Transverse colon (tissue), 4 donors: ENCODE results near the gene ZNF678.

Source experiments
- CTCF ChIP-seq, 5 experiments: fragments of 200-600 bp in 3 of 5; fragments of 450-650 bp in 2 of 5; sonication (generic) in 3 of 5; IDR thresholded peaks; 1 replicate in 2 of 5; 2 replicates in 3 of 5; pipeline ENCODE4 v1.5.1; 2016 to 2017; ENCODE audit warnings: antibody characterized with exemption in 5 of 5, inconsistent platforms in 3 of 5, mild to moderate bottlenecking in 2 of 5, moderate library complexity in 1 of 5
- EP300 ChIP-seq: sonication (generic); formaldehyde crosslinking; IDR thresholded peaks from one replicate; pipeline ENCODE4 v1.6.1; 2017; ENCODE audit warnings: antibody characterized with exemption, low read depth
- POLR2A ChIP-seq: fragments of 450-650 bp; IDR thresholded peaks from one replicate; pipeline ENCODE4 v1.6.1; 2016; ENCODE audit warnings: antibody characterized with exemption, mild to moderate bottlenecking, moderate library complexity
- POLR2AphosphoS5 ChIP-seq, 3 donors: sonication (generic); formaldehyde crosslinking; IDR thresholded peaks; one replicate each; pipeline ENCODE4 v1.6.1; 2016; ENCODE audit warnings: antibody characterized with exemption in 3 of 3

- TF ChIP-seq CTCF (IDR thresholded peaks at IDR 0.05): no peak
- no peak for TF ChIP-seq POLR2A
- TF ChIP-seq EP300: no peak
- TF ChIP-seq POLR2AphosphoS5 (IDR thresholded peaks at IDR 0.05): no peak
Measured at GRCh38 chr1:227725046-227725445, 161.7 kb downstream of the ZNF678 start.
